Mesodermal cell (in vitro differentiated cells): ENCODE data around the gene MON1A.

Experiments used
- H3K27ac ChIP-seq: 2 replicates; pipeline ENCODE4 v1.7.0; 2013; ENCODE audit warnings: mild to moderate bottlenecking, low read depth, low read length, moderate library complexity; ENCODE audit not compliant: severe bottlenecking
- H3K36me3 ChIP-seq: 2 replicates; pipeline ENCODE4 v1.7.1; 2013; ENCODE audit warnings: mild to moderate bottlenecking, low read length, moderate library complexity; ENCODE audit not compliant: control insufficient read depth, insufficient read depth
- H3K4me1 ChIP-seq: one replicate; pipeline ENCODE4 v1.7.1; 2013; ENCODE audit warnings: mild to moderate bottlenecking, low read length; ENCODE audit not compliant: insufficient read depth, control insufficient read depth, poor library complexity, severe bottlenecking
- H3K4me3 ChIP-seq: 2 replicates; pipeline ENCODE4 v1.7.0; 2013; ENCODE audit warnings: low read length, control low read depth, mild to moderate bottlenecking; ENCODE audit not compliant: insufficient read depth, poor library complexity, severe bottlenecking; ENCODE audit errors: extremely low read depth
- H3K9me3 ChIP-seq: 2 replicates; pipeline ENCODE4 v1.7.1; 2013; ENCODE audit warnings: mild to moderate bottlenecking, low read length, moderate library complexity; ENCODE audit not compliant: control insufficient read depth
- WGBS, 2 experiments: methylation state at CpG; one replicate each; pipeline ENCODE4 v1.1.5; 2013; ENCODE audit warnings: missing lambda C conversion rate in 2 of 2; ENCODE audit not compliant: insufficient coverage in 2 of 2; 5-methylcytosine and 5-hydroxymethylcytosine counted together

The MON1A gene

DNA sequence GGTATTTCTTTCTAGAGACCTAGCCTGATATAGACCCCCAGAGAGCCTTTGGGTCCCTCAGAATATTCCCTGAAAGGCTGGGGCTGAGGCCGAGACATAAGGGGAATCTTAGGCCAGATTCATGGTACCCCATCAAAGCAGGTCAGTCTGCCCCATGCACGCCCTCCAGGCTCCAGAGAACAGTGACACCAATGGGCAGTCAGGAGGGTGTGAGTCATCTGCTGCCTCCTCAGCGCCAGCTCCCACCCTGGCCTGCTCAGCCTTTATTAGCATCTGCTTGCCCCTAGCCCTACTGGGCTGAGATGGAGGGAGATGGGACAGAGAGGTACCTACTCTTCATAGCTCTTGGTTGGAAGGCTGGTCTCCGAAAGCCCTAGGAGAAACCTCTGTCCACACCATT lies 45.6 kb downstream of the MON1A start:
- H3K9me3 ChIP-seq = no peaks in the 10 kb centered on the region
- 80 to 98% methylated on average over 4 of the region's 4 CpGs for WGBS, 2 experiments
- no peaks in the 10 kb centered on the region for H3K36me3 ChIP-seq
- H3K4me1 ChIP-seq = peaks cover 11% of the 10 kb centered on the region
- no peak overlapping the region for H3K27ac ChIP-seq
- no peak overlapping the region for H3K4me3 ChIP-seq

- no peaks in the 10 kb centered on the region for H3K36me3 ChIP-seq
- no peaks in the 10 kb centered on the region for H3K9me3 ChIP-seq
- peaks cover 11% of the 10 kb centered on the region for H3K4me1 ChIP-seq
- H3K4me3 ChIP-seq = no peak overlapping the region
- no peak overlapping the region for H3K27ac ChIP-seq
- 72 to 81% methylated on average over 4 to 6 of the region's 6 CpGs for WGBS, 2 experiments
Observed at GRCh38 chr3:49882166-49882565, 47.4 kb downstream of the MON1A start.

GRCh38 chr3:49880581-49881315 lies 48.9 kb downstream of the MON1A start:
- Histone ChIP-seq H3K27ac (peak overlapping the region; percentile 46), H3K9me3 (no peaks in the 10 kb centered on the region), H3K4me1 (peaks cover 11% of the 10 kb centered on the region), H3K36me3 (no peaks in the 10 kb centered on the region), H3K4me3 (no peak overlapping the region)
- WGBS, 2 experiments = 70 to 71% methylated on average over 1 to 2 of the region's 6 CpGs

DNA sequence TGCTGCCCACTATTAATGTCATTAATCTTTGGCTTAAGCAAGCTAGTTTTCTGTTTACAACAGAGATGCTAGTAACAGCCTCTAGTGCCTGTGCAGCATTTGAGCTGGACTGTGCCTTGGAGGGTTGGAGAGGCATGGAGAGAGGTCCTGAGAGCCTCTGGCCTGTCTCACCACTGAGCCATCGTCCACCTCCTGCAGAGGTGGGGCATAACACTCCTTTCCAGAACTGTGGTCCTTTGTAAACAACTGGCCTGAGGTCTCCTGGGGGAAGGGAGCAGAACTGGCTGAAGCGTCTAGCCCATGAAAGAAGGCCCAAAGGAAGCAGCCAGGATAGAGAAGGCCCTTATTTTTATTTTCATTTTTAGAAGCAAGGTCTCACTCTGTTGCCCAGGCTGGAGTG lies 49.9 kb downstream of the MON1A start:
- Histone ChIP-seq H3K27ac (no peak overlapping the region), H3K4me1 (peaks cover 11% of the 10 kb centered on the region)
- 50 to 83% methylated on average over 1 to 2 of the region's 2 CpGs for WGBS, 2 experiments

DNA sequence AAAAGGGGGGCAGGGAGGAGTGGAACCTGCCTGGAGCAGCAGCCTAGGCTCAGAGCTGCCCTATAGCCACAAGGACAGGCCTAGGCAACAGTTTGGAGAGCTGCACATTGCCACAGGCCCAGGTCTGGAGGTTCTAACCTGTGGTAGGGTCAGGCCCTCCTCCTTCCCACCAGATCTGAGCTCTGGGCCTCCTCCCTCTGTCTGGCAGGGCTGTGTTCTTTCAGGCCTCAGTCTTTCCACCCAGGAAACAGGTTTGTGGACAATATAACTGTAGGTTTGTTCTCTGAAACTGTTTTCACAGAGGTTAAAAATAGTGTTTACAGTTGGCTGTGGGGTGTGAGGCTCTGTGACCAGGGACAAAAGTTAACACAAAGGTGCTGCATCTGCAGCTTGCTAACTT lies 50.9 kb downstream of the MON1A start:
- no peaks in the 10 kb centered on the region for H3K9me3 ChIP-seq
- H3K4me3 ChIP-seq = no peak overlapping the region
- H3K36me3 ChIP-seq = no peaks in the 10 kb centered on the region
- H3K4me1 ChIP-seq = peaks cover 11% of the 10 kb centered on the region
- no peak overlapping the region for H3K27ac ChIP-seq

More for the DNA sequence above, 49.9 kb downstream of the MON1A start:
- no peaks in the 10 kb centered on the region for H3K9me3 ChIP-seq
- H3K36me3 ChIP-seq = no peaks in the 10 kb centered on the region
- no peak overlapping the region for H3K4me3 ChIP-seq

DNA sequence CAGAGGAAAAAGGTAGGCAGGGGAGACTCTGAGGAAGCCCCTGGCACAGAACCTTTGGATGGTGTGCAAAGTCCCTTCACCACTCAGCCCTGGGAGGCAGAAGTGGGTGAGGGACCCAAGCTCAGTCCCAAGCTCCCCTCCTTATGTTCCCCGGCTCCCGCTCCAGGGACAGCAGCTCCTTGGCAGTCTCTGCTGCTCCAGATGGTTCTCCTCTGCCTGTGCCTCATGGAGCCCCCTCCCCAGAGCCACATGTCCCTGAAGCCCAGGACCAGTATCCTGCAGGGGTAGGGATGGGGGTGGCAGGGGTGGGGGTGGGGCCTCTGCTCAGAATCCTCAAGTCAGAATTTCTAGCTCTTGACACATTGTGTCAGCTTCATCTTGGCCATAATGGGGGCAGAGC lies 51.9 kb downstream of the MON1A start:
- no peaks in the 10 kb centered on the region for H3K9me3 ChIP-seq
- H3K36me3 ChIP-seq = no peaks in the 10 kb centered on the region
- no peak overlapping the region for H3K27ac ChIP-seq
- no peak overlapping the region for H3K4me3 ChIP-seq
- peaks cover 11% of the 10 kb centered on the region for H3K4me1 ChIP-seq
- no CpG with 5 or more reads among the region's 2 CpGs for WGBS, 2 experiments

DNA sequence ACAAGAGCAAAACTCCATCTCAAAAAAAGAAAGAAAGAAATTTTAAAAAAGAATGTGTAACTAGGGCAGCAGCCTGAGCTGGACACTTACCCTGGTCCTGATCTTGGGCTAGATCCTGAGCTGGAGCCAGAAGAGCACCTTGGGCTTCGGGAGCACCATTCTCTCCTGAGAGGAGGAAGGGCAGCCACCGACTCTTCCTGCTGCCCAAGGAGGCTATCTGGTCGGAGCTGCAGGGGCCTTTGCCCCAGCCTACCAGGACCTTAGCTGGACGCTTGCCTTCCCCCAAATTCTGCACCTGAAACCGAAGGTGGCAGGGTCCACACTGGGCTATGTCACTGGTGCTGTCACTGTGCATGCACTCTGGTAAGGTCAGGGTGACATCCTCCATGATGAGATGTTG lies 53.0 kb downstream of the MON1A start:
- Histone ChIP-seq H3K4me1 (peaks cover 20% of the 10 kb centered on the region), H3K36me3 (no peaks in the 10 kb centered on the region), H3K9me3 (no peaks in the 10 kb centered on the region), H3K27ac (no peak overlapping the region), H3K4me3 (no peak overlapping the region)
- WGBS, 2 experiments = 84 to 88% methylated on average over 3 to 5 of the region's 5 CpGs

DNA sequence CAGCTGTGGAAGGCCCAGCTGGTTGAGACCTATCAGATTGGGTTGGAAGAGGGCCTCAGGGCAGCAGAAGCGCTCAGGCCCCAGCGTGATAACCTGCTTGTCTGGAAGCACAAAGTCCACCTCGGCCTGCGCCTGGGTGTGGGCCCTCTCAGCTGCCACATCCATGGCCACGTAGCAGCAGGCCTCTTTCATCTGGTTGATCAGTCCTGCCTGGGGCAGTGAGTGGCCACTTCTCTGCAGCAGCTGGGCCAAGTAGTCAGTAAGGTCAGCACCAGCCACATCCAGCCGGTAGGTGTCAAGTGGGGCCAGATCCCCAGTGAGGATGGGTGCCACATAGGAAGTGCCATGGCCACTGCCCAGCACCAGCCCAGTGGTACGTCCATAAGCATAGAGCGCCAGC lies 56.0 kb downstream of the MON1A start:
- 94% methylated on average over 8 of the region's 8 CpGs for WGBS, 2 experiments
- peaks cover 16% of the 10 kb centered on the region for H3K4me1 ChIP-seq
- H3K4me3 ChIP-seq = no peak overlapping the region
- peak overlapping the region; percentile 45 for H3K27ac ChIP-seq
- H3K36me3 ChIP-seq = no peaks in the 10 kb centered on the region
- H3K9me3 ChIP-seq = no peaks in the 10 kb centered on the region

DNA sequence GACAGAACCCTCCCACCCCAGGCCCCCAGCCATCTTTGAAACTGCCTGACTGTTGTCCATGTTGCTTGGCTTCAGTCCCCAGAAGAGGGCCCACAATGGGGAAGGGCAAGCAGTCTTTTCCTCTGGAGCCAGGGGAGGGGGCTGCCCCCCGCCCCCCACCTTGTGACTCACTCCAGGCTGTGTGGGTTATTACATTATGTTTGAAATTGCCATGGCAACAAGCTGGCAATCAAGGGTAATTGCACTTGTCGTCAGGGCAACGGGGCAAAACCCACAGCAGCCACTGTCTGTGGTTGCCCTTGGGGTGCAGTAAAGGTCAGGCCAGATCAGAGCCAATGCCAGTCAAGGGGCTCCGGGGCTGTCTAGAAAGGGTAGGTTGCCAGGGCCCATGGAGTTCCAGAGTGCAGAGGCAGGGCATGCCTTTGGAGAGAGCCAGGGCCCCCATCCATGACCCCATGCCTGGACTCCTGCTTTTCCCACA lies 56.8 kb downstream of the MON1A start:
- H3K4me3 ChIP-seq = no peak overlapping the region
- H3K27ac ChIP-seq = peak overlapping the region; percentile 67
- H3K36me3 ChIP-seq = no peaks in the 10 kb centered on the region
- 77 to 81% methylated on average over 3 of the region's 4 CpGs for WGBS, 2 experiments
- H3K9me3 ChIP-seq = no peaks in the 10 kb centered on the region
- H3K4me1 ChIP-seq = peaks cover 17% of the 10 kb centered on the region

GRCh38 chr3:49871531-49872153 lies 58.0 kb downstream of the MON1A start:
- Histone ChIP-seq H3K9me3 (no peaks in the 10 kb centered on the region), H3K27ac (peak overlapping the region; percentile 67), H3K4me3 (no peak overlapping the region), H3K36me3 (no peaks in the 10 kb centered on the region), H3K4me1 (peaks cover 17% of the 10 kb centered on the region)
- WGBS, 2 experiments = 89 to 91% methylated on average over 10 of the region's 10 CpGs

GRCh38 chr3:49869525-49870126 lies 60.0 kb downstream of the MON1A start, which contains the start of gene CAMKV:
TSS of gene CAMKV (minus strand) at chr3:49869906. CDS start at chr3:49862388, 7,518 bp downstream.
- peak within 1 kb of the TSS; percentile 37 for H3K4me3 ChIP-seq
- H3K4me1 ChIP-seq = peaks cover 17% of the 10 kb centered on the region
- no peaks in the 10 kb centered on the region for H3K9me3 ChIP-seq
- no peaks in the 10 kb centered on the region for H3K36me3 ChIP-seq
- no peak within 1 kb of the TSS for H3K27ac ChIP-seq
- WGBS, 2 experiments = 0 to 1% methylated on average over 38 to 56 of the region's 59 CpGs
